ENCODE measurements around the gene PRODH.

DNA sequence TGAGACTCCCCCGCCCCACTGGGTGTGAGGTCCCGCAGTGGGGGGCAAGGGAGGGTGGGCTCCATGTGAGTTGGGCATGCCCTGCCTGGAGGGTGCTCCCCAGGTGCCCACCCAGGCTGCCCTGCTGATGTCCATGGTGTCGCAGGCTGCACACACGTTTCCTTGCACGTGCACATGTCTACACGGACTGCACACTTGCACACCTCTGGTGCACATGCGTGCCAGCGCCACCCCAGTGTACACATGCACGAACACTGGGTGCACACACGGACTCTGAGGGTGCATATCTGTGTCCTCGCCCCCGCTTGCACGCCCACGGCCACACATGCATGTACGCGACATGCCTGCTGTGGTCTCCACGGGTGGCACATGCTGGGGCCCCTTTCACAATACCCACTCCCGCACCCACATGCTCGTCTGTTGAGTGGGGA, 35.2 kb upstream of the PRODH start:
- TF ChIP-seq, protein P1, sequence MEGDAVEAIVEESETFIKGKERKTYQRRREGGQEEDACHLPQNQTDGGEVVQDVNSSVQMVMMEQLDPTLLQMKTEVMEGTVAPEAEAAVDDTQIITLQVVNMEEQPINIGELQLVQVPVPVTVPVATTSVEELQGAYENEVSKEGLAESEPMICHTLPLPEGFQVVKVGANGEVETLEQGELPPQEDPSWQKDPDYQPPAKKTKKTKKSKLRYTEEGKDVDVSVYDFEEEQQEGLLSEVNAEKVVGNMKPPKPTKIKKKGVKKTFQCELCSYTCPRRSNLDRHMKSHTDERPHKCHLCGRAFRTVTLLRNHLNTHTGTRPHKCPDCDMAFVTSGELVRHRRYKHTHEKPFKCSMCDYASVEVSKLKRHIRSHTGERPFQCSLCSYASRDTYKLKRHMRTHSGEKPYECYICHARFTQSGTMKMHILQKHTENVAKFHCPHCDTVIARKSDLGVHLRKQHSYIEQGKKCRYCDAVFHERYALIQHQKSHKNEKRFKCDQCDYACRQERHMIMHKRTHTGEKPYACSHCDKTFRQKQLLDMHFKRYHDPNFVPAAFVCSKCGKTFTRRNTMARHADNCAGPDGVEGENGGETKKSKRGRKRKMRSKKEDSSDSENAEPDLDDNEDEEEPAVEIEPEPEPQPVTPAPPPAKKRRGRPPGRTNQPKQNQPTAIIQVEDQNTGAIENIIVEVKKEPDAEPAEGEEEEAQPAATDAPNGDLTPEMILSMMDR (conservative IDR thresholded peaks at IDR 0.05): no peak
- no peak for TF ChIP-seq EZH2 (IDR thresholded peaks at IDR 0.05; ENCODE audit: low read depth)

Measured in PC-9 (cell line).